ENCODE results near the gene FBXO47.

FBXO47 gene, protein sequence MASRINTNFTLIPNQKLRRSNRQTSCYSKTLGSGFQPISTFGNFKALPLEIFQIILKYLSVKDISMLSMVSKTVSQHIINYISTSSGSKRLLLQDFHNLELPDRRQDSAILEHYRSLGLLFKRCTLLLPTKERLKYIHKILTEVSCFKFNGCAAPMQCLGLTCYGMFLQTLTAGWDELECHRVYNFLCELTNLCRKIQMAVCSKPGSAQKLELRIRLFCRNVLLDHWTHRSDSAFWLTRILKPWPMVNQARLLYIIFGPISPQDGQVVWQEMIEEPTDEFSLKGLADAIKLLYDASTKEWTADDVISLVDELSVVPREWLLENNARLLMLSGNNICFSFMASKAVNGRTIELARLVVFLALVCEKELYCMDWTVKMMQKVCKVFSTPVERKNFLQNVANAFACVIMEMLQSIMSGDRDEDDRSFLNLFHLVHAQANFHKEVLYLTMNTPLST

DNA sequence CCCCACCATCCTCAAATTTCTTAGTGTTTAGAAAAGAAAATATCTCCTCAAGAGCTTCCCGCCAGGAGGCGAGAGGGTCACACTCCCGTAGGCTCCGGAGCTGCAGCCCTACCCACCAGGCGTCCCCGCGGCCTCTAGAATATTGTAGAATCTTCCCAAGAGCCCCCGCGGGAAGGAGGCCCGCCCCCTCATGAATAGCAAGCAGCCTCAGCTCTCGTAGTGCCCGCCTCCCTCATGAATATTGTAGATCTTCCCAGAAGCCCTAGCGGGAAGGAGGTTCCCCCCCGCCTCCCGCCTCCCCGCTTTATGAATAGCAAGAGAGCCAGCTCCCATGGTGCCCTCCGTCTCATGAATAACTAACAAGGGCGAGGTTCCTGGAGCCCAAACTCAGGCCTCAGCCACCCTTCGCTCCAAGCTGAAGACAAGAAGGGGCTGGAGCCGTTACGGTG lies at the start of gene FBXO47:
FBXO47 (minus strand) TSS at position 114 of the 449 bp plus-strand sequence. CDS start 4,378 bp downstream, outside the sequence.
- DNase-seq (ENCODE audit: extremely low read depth in 1 of 2, low read depth in 1 of 2): peak; percentile 60 to 64

DNA sequence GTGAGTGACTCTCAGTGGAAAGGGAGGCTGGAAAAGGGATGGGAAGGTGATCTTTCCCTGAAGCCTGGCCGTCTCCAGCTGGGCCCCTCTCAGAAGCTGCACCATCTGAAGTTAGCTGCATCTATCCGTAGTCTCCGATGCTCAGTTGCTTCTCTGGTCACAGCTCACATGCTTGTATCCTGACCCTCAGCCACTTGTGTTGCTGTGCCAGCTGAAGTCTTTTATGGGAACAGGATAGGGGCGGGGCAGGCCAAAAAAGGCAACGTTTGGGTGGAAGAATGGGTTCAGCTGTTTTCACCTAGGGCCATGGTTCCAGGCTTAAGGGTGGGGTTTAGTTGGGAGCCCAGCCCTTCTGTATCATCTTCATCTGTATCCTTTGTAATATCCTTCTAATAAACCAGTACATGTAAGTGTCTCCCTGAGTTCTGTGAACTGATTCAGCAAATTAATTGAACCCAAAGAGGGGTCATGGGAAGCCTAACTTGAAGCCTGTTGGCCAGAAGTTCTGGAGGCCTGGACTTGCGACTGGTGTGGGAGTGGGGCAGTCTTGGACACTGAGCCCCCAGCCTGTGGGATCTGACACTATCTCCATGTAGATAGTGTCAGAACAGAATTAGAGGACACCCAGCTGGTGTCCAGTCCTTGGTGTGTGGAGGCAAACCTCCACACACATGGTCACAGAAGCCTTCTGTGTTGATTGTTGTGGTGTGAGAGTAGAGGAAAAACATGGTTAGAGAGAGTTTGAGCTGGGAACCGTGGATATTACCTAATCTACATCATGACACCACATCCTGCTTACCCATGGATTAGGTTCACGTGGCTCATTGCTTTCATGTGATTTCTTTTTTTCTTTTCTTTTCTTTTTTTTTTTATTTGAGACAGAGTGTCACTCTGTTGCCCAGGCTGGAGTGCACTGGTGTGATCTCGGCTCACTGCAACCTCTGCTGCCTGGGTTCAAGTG lies 49.3 kb upstream of the FBXO47 start:
- DNase-seq (ENCODE audit: extremely low read depth in 1 of 2, low read depth in 1 of 2): no peak

DNA sequence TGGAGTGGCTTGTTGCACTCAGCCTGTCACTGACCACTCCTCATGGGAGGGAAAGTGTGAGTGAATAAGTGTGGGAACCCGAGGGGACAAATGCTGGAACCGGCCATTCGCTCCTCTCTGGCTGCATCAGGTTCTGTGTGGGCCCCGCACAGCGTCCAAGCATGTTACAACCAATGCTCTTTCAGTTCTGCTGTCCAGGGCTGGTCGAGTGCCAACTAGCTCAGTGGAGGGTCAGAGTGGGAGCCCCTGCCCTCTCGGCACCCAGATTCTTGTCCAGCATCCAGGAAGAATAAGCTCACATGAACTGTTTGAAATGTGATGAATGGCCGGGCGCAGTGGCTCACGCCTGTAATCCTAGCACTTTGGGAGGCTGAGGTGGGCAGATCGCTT lies 48.3 kb upstream of the FBXO47 start:
- no peak for DNase-seq (ENCODE audit: extremely low read depth in 1 of 2, low read depth in 1 of 2)

DNA sequence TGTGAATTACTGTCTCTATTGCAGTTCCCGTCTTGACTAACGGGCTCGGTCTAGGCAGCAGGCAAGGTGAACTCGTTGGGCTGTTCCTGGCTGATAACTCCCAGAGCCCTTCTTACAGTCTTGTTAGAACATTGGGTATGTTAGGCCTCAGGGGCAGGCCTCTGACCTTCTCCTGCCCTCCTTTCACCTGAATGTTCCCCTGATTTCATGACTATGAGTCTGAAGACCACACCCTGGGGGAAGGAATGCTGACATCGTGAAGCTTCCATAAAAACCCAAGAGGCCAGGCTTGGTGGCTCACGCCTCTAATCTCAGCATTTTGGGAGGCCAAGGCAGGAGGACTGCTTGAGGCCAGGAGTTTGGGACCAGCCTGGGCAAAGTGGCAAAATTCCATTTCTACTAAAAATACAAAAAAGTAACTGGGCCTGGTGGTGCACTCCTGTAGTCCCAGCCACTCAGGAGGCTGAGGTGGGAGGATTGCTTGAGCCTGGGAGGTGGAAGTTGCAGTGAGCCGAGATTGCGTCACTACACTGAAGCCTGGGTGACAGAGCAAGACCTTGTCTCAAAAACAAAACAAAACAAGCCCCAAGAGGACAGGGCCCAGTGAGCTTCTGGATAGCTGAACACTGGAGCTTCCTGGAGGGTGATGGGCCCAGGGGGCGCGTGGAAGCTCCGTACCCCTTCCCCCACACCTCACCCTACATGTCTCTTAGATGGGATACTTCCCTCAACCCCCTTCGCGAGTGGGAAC lies 47.8 kb upstream of the FBXO47 start:
- DNase-seq (ENCODE audit: extremely low read depth in 1 of 2, low read depth in 1 of 2): no peak

DNA sequence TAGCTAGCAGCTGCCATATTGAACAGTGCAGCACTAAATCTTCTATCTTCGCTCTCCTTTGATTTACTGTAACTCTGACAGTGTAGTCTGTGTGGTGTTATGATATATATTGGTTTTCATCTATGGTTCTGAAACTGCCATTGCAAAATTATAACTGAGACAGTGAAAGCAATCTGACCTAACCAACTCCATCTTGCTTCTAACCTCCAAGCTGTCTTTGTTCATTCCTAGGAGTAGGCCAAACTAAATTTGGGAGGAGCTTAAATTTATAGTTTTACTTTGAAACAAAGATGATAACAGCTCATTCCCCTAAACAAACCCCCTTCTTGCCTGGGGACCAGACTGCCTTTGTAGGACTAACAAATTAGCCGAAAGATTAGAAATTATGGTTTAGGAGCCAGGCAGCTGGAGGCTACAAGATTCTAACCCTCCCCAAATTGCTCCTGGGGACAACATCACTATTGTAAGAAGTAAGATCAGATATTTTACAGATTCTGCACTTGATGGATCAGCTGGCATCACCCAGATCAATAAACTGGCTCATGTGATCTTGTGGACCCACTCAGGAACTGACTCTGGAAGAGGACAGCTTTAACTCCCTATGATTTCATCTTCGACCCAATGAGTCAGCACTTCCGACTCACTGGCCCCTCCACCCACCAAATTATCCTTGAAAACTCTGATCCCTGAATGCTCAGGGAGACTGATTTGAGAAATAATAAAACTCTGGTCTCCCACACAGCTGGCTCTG lies 47.0 kb upstream of the FBXO47 start:
- no peak for DNase-seq (ENCODE audit: extremely low read depth in 1 of 2, low read depth in 1 of 2)

DNA sequence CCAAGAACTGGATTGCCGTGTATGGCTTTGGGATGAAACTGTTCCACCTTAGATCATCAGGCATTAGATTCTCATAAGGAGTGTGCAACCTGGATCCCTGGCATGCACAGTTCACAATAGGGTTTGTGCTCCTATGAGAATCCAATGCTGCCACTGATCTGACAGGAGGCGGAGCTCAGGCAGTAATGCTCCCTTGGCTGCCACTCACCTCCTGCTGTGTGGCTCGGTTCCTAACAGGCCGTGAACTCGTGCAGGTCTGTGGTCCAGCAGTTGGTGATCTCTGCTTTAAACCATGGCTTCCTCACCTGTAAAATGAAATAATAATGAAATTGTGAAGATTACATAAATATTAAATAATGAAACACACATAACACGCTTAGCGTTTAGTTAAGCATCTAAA lies 45.5 kb upstream of the FBXO47 start:
- DNase-seq (ENCODE audit: extremely low read depth in 1 of 2, low read depth in 1 of 2): no peak

DNA sequence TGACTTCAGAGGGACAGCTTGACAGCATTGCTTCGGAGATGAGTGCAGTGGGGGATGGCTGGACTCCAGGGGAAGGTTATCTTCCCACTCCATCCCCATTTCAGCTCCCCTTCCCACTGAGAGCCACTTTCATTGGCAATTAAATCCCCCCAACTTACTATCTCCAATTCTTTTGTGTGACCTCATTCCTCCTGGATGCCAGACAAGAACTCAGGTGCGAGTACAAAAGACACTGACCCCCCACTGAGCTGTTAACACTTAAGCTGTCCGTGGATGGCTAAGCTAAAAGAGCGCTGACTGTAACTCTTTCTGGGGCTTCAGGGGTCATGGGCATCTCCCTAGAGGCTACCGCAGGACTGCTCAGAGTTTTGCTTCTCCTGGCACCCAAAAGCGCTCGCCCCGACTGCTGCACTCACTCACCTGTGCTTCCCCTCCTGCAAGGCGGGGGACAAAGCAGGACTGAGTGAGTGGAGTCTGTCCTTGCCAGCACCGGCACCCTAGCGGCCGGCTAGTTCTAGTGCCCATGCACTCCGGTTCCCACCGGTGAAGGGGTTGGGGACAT lies 44.8 kb upstream of the FBXO47 start:
- DNase-seq (ENCODE audit: extremely low read depth in 1 of 2, low read depth in 1 of 2): no peak

DNA sequence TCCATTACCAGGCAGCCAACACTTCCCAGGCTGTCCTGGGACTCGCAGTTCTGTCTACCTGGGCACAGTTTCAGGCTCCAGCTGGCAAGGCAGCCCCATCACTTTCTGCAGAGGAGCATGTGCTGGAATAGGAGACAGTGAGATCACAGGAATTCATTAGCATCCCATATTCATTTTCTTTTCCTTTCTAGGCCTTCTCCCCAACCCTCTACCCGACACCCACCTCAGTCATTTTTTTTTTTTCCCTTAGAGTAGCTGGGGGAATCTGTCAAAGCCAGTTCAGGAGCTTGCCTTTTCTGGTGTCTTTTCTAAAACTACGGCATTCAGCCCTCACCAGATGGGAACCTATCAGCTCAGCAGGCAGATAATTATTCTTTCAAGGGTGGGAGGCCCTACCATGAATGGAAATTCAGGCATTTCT lies 42.4 kb upstream of the FBXO47 start:
- DNase-seq (ENCODE audit: extremely low read depth in 1 of 2, low read depth in 1 of 2): no peak

DNA sequence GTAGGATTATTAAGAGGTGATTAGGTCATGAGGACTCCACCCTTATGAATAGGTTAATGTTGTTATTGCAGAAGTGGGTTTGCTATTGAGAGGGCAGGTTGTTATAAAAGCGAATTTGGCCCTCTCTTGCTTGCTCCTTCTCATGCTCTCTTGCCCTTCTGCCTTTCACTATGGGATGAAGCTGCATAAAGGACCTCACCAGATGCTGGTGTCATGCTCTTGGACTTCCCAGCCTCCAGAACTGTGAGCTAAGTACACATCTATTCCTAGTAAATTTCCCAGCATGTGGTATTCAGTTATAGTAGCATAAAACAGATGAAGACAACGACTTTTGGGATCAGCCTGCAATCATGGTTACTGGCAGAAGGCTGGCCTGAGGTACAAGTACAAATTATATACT lies 41.4 kb upstream of the FBXO47 start:
- DNase-seq (ENCODE audit: extremely low read depth in 1 of 2, low read depth in 1 of 2): no peak

DNA sequence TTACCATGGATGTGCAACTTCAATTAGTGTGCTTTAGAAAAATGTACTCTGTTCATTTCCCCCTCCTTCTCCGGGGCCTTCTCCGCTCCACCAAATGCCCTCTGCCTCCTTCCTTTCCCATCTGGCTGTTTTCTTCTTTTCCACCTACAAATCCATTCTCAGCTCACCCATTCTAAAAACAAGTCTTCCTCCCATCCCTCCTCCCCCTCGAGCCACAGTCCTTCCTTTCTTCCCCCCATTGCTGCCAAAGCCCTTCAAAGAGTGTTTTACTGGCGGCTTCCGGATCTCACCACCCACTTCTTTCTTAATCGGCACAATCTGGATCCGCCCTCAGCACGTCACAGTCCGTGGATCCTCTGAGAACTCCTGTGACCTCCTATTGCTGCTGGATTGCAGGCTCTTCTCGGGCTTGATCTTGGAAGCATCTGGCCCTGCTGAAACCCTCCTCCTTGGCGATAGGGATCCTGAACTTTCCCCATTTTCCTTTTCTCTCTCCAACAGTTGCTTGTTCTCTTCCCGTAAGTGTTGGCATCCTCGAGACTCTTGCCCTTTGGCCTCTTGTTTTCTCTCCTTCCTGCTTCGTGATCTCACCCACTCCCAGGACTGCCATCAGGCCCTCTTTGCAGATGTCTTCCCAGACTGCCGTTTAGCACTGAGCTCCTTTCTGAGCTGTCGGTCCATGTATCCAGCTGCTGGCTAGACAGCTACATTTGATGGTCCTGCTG lies 36.0 kb upstream of the FBXO47 start:
- DNase-seq (ENCODE audit: extremely low read depth in 1 of 2, low read depth in 1 of 2): peak in 1 of 2 donors; percentile 18

DNA sequence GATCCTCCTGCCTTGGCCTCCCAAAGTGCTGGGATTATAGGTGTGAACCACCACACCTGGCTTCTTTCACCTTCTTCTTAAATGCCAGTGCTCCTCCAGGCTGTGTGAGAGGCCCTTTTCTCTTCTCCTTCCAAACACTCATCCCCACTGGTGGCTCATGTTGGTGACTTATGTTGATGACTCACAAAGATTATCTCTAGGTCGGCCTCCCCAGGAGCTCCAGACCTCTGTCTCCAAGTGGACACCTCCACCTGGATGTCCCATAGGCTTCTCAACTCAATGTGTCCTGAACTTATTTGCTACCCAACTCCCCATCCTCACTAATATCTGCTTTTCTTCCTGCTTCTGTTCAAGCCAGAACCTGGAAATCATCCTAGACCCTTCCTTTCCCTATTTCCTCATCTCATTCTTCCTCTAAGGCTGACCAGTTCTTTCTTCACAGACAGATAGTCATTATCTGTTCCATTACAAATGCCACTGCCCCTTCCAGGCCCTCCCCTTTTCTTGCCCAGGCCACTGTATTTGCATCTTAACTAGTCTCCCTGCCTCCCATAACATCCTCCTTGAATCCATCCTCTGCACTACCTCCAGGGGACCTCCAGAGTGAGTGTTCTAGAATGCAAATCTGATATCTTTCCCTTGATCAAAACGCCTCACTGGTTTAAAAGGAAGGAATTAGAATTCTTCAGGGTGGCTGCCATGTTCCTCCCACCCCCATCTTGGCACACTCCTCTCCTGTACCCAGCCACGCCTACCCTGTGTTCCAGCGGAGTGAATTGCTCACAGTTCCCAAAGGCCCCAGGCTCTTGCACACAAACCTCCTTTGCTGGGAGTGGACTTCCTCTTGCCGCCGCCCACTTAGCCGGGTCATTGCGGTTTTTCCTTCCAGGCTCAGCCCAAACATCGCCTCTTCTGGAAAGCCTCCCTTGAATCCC lies 34.8 kb upstream of the FBXO47 start:
- no peak for DNase-seq (ENCODE audit: extremely low read depth in 1 of 2, low read depth in 1 of 2)

DNA sequence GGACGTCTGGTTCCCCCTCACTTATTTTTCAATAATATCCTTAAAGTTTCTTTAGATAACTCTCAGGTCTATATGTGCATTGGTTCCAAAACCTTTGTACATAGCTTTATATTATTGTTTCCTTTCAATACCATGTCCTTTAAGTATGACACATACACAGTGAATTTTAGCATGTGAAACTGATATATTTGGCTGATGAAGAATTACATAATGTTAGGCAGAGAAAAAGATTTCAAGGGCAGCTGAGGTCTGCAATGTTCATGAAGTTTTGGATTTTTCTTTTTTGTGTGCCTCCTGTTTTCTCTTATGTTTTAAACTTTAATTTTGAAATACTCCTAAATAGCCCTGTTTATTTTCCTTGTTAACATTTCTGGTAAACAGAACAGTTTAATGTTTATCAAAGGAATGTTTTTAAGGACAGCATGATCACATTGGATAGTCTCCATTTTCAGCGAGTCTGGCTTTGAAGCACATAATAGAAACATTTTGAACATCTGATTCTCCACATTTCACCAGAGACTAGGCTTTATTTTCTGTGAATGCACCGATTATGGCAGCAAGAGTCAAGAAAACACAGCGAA lies 32.9 kb upstream of the FBXO47 start:
- DNase-seq (ENCODE audit: extremely low read depth in 1 of 2, low read depth in 1 of 2): no peak

DNA sequence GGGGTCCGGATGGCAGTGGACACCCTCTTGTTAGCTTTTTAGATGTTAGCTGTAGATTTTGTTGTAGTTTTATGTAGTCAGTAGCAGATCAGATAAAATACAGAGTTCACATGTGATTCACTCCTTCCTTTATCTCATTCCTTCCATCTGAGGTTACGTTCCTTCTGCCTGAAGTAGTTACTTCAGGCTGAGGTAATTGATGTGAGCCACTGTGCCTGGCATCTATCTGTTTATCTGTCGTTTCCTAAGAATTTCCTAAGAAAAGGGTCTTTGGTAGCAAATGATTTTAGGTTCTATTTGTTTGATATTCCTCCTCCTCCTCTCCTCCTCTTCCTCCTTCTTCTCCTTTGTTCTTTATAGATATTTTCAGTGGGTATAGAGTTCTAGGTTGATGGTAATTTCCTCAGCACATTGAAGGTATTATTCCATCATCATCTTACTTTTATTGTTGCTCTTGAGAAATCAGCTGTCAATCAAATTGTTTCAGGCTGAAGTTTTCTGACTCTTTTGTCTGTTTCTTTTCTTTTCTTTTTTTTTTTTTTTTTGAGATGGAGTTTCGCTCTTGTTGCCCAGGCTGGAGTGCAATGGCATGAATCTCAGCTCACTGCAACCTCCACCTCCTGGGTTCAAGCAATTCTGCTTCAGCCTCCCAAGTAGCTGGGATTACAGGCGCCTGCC lies 29.6 kb upstream of the FBXO47 start:
- no peak for DNase-seq (ENCODE audit: extremely low read depth in 1 of 2, low read depth in 1 of 2)

DNA sequence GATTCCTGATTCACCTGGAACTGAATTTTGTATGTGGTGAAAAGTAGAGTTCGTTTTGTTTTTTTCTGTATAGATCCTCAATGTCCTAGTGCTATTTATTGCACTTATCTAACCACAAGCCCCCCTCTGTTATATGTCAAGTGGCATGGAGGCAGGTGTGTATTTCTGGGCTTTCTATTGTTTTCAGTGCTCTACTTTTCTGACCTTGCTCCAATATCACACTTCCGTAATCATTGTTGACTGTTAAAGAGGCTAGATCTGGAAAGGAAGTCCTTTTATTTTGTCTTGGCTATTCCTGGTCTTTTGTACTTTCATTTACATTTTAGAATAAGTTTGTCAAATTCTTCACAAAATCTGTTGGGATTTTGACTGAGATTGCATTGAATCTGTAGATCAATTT lies 26.8 kb upstream of the FBXO47 start:
- DNase-seq (ENCODE audit: extremely low read depth in 1 of 2, low read depth in 1 of 2): no peak

DNA sequence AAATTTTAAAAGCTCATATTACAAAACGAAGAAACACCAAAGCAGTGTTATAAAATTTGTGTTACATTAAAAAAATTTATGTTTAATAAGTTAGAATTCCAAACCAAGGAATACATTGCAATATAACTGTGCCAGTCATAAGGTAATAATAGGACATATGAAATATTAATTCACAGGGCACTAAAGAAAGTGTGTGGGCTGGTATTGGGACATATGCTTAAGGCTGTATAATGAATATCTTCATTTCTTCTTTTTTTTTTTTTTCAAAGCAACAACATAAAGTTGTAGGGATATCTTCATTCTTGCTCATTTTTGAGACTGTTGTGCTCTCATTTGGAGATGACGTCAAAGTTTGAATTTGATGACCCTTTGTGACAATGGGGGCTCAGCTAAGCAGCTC lies 17.5 kb upstream of the FBXO47 start:
- no peak for DNase-seq (ENCODE audit: extremely low read depth in 1 of 2, low read depth in 1 of 2)

DNA sequence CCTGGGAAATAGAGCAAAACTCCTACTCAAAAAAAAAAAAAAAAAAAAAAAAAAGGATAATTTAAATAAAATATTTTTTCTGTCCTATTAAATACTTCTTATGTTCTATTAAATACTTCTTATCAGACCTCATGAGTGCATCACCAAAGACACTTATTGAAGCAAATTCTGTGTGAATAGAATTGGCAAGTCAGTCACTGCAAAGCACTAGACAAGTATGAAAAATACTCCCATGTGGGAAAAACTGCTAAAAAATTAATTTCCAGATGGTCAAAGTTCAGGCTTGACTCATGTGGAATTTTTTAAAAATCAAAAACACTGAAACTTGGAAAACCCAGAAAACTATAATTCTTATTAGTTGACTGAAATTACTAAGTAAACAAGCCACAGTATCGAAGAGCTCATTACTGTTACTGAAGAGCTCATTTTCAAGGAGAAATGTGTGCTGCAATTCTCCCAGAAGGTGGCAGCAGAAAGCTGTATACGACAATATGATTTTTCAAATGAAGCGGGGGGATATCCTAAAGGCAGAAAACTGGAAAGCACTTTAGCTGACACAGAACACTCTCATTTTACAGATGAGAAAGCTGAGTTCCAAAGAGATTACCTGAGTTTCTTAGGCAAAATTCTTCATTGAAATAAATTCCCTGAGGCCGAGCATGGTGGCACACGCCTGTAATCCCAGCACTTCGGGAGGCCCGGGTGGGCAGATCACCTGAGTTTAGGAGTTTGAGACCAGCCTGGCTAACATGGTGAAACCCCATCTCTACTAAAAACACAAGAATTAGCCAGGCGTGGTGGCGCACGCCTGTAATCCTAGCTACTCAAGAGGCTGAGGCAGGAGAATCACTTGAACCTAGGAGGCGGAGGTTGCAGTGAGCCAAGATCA lies 15.9 kb upstream of the FBXO47 start:
- peak in 1 of 2 donors; percentile 11 for DNase-seq (ENCODE audit: extremely low read depth in 1 of 2, low read depth in 1 of 2)

Measured in activated CD8-positive, alpha-beta memory T cell treated with anti-CD3 and anti-CD28 coated beads for 1 hour (primary cell).